Kasumi-1 (cell line): Measurements from ENCODE around the gene LUZP2.
A peak's percentile ranks its signal among the peaks of the same experiment; 100 is the strongest.

Experiments used
- DNase-seq, 2 experiments: peaks; one replicate each; lab custom pipeline; 2025; lab: John Stamatoyannopoulos, UW

Gene LUZP2

DNA sequence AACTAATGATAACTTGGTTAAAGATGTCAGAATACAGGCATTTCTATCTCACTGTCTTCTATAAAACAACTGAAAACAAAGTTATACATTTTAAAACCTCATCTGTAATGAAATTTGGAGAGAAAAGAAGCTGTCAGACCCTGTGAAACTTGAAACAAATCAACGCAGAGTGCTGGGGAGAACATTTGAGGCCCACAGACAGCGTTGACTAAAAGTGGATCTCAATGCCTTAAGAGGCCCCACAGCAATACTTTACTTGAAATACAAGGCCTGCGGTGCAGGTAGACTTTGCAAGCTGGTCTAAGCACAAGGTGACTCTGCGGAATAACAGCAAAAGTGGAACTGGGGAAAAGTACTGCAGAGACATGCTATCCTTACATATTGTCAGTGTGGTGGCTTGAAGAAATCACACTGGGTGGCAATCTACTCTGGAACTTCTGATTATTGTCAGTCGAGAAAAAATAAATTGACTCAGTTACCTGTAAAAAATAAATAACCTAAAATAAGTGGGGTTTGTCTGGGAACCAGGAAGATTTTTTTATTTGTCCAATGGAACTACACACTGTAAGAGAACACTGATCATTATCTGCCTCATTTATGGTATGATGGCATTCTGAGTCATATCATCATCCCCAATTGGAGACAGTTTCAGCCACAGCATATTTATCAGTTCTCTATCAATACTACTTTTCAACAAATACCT, 138.9 kb downstream of the LUZP2 start:
- no peak for DNase-seq

DNA sequence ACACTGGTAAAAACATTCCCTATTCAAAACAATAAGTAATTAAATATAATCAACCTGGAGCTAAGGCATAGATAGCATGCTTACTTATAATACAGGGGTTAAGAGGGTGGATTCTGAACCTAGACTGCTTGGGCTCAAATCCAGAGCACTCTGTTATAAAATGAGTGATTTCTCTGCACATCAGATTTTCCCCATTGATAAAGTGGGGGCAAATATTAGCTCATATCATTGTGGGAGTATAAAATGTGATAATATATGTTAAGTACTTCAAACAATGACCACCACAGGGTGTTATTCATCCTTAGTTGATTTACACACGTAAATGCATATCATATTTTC, 139.4 kb downstream of the LUZP2 start:
- DNase-seq: no peak

DNA sequence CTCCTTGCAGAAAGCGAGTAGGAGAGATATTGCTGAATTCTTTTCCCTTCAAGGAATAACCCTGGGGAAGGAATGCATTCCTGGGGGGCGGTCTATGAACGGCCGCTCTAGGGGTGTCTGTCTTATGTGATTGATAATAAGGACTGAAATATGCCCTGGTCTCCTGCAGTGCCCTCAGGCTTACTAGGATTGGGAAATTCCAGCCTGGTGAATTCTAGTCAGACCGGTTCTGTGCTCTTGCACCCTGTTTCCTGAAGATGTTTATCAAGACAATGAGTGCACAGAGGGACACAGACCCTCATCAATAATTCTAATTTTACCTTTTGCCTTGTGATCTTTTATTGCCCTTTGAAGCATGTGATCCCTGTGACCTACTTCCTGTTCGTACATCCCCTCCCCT, 140.7 kb downstream of the LUZP2 start:
- DNase-seq: no peak

DNA sequence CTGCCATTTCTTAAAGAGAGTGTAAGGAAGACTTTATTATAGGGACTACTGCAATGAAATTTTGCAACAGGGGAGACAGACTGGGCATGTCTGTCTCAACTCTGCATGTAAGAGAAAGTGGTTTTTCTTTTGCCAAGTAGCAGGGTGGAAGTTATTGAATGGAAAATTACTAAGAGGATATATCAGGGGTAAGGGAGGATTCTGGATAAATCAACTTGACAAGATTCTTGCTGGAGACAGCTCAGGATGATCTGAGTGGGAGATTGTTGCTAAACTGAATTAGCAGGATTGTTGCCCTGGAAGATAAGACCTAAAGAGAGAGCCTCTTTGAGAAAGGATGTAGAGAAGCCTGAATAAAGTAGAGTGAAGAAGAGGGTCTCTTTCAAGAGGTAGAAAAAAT, 145.8 kb downstream of the LUZP2 start:
- DNase-seq: no peak

DNA sequence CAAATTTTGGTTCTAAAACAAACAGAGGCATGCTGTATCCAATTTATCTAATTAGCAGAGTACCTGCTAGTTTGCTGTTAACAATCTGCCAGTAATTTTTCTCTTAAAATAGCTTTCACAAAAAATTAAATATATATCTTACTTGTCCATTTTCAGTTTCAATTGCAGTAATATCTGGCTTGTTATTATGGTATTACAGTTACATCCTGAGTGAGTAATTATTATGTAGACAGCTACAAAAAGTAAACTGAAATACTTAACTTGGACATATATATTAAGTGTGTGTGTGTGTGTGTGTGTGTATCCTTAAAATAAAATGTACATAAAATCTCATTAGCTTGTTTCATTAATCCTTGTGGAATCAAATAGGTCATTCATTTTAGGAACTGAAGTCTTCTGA, 148.7 kb downstream of the LUZP2 start:
- DNase-seq: no peak

DNA sequence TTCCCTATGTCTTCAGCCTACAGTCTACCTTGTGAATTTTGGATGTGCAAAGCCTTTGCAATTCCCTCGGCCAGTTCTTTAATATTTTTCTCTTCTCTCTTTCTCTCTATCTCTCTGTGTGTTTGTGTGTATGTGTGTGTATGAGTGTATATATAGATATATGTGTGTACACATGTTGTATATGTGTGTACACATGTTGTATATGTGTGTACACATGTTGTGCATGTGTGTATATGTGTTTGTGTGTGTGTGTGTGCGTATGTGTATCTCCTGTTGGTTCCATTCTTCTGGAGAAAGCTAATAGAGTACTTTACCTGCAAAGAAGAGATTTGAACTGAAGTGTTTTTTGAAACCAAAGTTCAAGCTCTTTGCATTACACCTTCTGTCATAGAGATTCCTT, 155.0 kb downstream of the LUZP2 start:
- no peak for DNase-seq

DNA sequence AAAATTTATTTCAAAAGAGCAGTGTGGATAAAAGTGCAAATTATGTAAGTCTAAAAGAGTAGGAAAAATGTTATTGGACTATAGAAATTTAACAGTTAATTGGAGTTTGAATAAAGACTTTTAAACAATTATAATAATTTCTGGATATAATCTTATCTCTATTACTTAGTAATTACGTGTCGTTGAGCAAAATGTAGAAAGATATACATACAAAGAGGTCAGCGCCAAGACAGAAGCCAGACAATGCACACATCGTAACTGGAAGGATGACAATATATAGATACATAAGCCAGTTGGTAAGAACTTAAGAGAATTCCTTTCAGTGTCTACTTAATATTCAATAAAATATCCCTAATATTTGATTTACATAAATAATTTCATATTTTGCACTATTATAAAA, 157.0 kb downstream of the LUZP2 start:
- no peak for DNase-seq

DNA sequence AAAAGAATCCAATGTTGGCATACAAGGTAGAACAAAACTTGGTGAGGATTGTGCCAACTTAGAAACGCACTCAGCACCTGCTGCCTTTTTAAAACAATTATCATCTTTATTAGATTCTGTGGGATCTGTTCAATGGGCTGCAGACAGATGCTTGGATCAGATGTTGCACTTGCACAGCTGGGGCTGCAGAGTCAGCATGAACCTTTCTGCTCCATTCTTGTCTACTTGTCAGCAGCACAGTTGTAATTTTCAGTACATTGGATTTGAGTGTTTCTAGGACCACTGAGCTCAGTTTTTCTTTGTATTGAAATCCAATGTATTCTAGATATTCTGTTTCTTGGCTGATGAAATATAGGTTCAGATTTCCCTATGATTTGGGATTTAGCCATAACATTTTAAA, 164.5 kb downstream of the LUZP2 start:
- DNase-seq: no peak

DNA sequence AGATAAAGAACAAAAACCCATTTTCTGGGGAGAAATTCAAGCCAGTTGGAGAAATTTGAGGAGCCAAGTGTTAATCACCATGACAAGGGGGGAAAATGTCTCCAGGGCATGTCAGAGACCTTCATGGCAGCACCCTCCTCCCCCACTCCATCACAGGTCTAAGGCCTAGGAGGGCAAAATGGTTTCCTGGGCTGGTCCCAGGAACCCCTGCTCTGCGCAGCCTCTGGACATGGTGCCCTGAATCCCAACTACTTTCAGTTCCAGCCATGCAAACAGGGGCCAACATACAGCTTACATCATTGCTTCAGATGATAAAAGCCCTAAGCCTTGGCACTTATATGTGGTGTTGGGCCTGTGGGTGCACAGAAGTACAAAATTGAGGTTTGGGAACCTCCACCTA, 167.5 kb downstream of the LUZP2 start:
- no peak for DNase-seq

DNA sequence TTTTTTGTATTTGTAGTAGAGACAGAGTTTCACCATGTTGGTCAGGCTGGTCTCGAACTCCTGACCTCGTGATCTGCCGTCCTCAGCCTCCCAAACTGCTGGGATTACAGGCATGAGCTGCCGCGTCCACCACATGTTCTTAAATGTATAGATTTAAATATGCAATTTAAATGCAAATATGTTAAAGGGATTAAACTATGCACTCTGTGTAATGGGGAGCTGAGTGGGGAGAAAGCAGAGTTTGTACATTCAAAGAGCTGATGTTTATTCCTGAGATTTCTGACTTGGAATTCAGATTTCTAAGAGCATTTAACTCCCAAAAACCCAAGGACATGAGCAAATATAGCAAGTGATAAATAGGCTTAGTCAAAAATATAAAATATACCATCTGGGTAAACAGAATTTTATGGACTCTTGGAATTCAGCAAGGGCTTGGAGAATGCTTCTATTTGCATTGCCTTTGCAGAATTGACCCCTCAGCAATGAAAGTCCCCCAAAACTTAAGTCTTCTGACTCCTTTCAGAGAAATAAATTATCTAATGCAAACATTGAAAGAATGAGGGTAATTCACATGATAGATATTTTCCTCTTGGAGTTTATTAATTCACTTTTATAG, 170.6 kb downstream of the LUZP2 start:
- DNase-seq: no peak

DNA sequence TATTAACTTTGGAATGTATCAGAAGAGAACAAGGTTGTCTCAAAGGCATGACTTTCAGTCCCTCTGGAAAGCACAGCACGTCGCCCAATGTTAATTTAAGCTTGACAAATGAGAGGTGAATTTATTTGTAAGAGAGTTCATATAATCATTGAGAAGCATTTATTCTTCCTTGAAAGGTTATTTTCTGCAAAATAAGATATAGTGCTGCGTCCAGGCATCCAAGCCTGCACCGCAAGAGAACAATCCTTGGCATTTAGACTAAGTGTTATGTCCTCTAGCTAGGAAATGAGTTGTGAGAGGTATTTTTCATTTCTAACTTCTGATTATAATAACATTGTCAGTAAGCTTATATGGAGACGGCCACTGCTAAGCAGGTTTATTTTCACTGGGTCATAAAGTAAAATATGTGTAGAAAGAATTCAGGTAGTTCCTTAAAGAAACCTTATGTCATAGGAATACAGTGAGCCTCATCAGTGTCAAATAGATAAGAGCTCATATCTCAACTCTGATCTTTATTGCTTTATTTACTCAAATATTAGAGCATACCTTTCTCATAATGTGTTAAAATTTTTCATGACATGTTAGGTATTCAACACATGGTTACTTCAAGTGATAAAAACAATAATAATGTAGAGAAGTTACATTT, 182.0 kb downstream of the LUZP2 start:
- no peak for DNase-seq

DNA sequence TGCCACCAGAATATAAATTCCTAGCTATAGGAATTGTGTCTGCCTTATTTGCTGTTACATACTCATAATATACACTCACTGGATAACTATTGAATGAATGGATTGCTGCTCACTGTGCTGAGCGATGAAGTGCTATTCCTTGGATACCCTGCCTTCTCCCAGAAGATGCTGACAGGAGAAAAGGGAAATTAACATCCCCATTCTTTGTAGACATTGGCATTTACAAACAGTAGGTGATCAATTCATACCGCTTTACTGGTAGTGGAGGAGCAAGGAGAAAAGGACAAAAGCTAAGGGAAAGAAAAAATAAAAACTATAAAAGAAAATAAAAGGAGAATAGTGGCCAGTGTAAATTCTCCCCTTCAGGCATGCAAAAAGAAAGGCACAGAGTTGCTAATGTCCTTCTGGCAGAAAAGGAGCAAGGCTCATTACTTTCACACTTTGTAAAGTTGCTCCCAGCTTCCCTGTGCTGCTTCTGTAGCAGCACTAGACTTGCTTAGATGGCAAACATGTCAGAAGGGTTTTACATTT, 183.0 kb downstream of the LUZP2 start:
- DNase-seq: no peak

DNA sequence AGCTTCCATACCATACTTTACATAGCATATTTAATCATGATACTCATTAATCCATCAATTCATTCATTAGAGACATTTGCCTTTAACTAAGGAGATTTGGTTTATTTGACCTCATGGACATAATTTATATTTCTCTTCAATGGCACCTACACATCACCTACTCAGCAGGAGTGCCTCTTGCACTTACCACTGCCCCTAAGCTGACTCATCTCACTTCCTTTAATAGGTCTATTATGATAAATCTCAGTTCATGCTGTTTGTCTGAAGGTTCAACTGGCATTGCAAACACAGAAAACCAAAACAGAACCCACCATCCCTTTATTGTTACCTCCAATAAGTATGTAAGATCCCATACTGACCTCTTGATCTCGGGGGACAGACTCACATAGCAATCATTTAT, 186.7 kb downstream of the LUZP2 start:
- no peak for DNase-seq

DNA sequence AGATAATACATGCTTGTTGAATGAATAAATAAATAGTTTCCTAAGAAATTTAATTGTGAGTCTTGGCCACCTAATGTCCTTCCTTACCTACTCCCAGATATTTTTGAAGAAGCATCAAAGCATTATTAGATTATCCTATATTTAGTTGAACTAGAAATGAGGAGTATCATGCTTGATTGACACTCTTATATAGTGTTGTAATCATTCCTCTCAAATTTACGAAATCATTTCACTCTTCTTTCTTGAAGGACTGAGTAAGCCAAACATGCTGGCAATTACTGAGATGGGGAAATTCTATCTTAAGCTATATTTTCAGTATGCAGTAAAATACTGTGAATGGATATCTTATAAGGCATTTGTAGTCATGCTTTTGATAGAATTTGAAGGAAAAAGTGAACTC, 189.0 kb downstream of the LUZP2 start:
- no peak for DNase-seq

DNA sequence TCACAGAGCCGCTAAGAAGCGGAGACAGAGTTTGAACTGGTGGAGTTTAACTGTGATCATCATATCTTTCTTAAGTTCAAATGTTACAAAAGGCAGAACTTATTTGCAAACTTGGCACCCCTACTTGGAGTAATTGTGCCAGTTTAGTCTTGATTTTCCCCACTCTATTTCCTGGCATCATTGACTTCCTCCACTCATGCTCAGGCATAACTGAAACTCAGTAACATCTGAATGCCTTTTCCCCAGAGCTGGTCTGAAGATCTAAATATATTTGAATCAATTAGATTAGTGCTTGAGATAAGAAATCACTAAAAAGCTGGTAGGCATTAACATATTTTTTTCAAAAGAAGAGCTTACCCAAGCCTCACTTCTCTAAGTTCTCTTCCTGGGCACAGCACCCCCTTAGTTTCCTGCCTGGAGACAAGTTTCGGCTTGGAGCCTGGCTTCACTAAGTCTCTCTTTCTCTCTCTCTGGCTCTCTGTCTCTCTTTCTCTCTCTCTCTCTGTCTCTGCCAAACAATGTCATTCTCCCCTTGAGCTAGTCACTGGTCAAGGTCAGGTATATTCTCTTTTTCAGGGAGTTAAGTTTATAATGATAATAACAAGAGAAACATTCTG, 190.8 kb downstream of the LUZP2 start:
- DNase-seq: no peak

DNA sequence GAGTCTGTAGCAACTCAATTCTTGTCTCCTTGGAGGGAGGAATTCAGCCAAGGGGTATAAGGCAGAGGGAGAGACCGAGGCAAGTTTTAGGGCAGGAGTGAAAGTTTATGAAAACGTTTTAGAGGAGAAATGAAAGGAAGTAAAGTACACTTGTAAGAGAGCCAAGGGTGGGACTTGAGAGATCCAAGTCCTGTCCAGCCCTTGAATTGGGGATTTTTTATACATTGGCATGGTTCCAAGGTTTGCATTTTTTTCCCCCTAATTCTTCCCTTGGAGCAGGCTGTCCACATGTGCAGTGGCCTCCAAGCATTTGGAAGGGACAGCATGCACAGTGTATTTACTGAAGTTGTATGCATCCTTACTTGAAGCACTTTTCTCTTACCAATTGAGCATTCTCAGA, 192.1 kb downstream of the LUZP2 start:
- DNase-seq: no peak

DNA sequence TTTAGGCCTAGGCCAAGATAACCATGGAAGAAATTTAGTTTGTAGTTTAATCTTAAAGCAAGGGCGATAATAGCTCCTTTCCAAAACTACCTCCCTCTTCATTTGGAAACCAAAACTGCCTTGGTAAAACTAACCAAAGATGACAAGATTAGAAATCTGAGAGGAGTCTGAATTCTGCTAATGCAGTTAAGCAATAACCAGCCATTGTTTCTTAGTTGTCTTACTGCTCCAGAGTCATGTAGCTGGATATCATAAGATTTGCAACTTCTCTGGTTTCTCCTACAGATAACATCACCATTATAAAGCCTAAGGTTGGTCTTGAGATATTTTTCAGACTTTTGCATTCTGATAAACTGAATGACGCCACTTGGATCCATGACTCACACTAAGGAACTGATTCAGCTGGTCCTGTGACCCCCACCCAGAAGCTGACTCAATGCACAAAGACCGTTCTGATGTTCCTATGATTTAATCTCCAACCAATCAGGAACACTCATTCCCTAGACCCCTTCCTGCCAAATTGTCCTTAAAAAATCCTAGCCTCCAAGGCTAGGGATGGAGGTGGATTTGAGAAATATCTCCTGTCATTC, 200.8 kb downstream of the LUZP2 start:
- no peak for DNase-seq

DNA sequence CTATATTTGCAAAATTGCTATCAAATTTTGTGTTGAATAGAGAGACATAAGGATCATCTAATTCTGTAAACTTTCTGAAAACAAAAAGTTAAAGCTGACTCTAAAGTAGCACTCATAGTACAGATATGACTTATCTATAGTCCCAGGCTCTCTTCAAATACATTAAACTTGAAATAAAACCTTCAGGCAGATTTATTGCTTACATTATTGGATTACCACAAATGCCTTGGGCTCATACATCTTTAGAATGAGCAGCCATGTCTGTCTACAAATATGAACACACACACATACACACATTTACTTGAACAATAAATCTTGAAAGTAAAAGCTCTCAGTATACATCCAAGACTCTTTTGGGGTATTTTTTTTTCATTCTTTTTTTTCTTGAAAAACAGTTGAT, 207.9 kb downstream of the LUZP2 start:
- DNase-seq: no peak

DNA sequence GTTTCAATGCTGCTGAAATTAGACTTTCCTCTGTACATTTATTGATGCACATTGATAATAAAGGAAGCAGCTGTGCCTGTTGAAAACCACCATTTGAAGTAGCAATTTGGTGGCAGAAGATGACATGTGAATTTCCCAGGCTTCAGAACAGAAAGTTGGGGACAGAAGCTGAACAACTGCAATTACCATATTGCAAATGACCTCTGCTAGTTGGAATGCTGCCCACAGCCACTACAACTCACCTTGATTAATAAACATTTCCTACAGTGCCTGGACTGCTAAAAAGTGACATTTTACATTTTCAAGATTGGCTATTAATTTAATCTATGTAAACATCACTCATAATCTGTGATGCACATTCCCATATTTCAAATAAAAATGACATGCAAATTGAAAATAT, 208.6 kb downstream of the LUZP2 start:
- DNase-seq: peak in 1 of 2 experiments; percentile 3

DNA sequence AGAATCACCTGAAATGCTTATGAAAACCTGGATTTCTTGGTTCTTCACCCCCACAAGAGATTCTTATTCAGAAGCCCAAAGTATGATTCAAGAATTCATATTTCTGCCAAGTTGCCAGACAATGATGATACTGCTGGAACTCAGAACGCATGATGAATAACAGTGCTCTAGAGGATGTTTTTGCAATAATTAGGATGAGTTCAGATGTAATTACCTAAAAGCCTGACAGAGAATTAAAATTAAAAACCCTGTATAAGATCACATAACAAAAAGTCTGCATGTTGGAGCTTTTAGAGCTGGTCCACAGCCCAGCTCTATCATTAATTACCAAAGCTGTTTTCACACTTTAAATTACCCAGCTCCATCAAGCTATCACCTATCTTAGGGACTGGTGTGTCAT, 211.8 kb downstream of the LUZP2 start:
- DNase-seq: no peak

DNA sequence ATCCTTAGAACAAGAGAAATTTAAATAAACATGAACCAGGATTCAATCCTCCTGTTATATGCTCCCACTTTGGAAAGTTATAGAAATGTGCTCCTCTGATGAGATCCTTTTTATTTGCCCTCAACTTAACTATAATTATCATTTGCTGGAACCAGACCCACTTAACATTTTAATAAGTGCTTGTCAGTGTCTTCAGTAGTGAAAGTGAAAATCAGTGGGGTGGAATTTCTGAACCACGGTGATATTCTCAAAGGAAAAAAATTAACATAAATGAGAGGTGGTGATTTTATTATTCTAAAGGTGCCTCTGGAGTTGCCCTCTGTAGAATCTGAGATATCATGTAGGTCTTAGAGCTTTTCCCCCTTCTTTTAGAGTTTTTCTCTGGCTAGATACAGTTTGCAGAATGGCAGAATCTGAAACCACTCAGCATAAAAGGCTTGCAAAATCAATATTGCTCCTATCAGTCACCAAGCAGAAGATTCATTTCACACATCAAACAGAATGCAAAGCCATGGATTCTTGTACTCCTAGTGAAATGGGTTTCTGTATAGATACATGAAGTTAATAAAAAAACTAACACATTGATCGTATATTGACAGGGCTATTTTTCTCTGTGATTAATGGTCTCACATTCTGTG, 213.2 kb downstream of the LUZP2 start:
- no peak for DNase-seq

DNA sequence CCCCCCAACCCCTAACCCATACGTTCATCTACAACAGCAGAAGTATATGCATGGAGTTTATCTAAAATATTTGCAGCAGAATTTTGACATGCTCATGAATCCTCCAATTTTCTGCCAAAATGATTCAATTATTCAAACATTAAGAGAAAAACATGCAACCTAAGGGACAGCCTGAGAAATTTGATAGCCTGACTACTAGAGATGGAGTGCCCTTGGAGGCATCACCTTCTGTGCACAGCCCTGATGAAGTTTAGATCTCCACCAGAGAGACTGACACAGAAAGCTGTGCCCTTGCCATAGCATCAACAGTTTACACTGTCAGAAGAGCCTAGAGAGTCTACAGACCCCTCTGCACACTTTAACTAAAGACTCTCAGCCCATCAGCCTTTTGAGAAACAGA, 217.7 kb downstream of the LUZP2 start:
- no peak for DNase-seq
